Measurements from ENCODE around the gene GTF2A1.

The GTF2A1 gene

GRCh38 chr14:81125536-81125935, 95.2 kb downstream of the GTF2A1 start:
- TF ChIP-seq SUZ12 (IDR thresholded peaks at IDR 0.05; ENCODE audit: extremely low read depth, insufficient read depth, insufficient read length) (no peak), YY1 (IDR thresholded peaks at IDR 0.05; ENCODE audit: insufficient read depth, insufficient read length) (no peak), ZNF274 (IDR thresholded peaks at IDR 0.05; ENCODE audit: low read depth, low read length) (no peak)

More at GRCh38 chr14:81125536-81125935, 95.2 kb downstream of the GTF2A1 start:
- H3K9ac ChIP-seq (ENCODE audit: insufficient read length, low read depth), result no peak overlapping the region
- no peaks in the 10 kb centered on the region for H3K4me1 ChIP-seq (ENCODE audit: insufficient read depth, insufficient read length)
- H3K27me3 ChIP-seq (ENCODE audit: insufficient read depth, insufficient read length), result no peaks in the 10 kb centered on the region
- no peak for DNase-seq (ENCODE audit: low read depth, low spot score)
- H3K36me3 ChIP-seq (ENCODE audit: insufficient read depth, insufficient read length, low read length), result no peaks in the 10 kb centered on the region
- no peak overlapping the region for H3K4me3 ChIP-seq (ENCODE audit: insufficient read length, low read depth)
- H3K9me3 ChIP-seq (ENCODE audit: insufficient read depth, low read length), result no peaks in the 10 kb centered on the region

Measured in NT2/D1 (cell line).